NCI-H524 treated with DMSO at 0.1 percent for 48 hours (cell line): ENCODE measurements around the gene GNB1.

Experiments
- DNase-seq: peaks from one replicate; lab custom pipeline; 2025; lab: John Stamatoyannopoulos, UW

The GNB1 gene

DNA sequence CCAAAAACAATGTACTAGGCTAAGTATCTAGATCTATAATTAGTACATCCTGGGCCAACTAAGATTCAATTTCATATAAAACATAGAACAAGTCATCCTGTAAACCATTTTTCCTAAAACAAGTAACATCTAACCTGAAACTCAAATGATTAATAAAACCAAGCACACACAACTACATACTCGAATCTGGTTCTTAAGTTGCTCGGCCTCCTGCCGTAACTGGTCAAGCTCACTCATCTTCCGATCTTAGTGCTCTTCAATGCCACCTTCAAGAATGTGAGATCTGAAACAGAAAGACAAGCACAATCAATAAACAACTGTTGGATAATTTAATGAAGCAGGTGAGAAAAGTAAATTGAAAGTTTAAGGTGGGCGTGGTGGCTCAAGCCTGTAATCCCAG lies 65.7 kb downstream of the GNB1 start:
- DNase-seq, result no peak

DNA sequence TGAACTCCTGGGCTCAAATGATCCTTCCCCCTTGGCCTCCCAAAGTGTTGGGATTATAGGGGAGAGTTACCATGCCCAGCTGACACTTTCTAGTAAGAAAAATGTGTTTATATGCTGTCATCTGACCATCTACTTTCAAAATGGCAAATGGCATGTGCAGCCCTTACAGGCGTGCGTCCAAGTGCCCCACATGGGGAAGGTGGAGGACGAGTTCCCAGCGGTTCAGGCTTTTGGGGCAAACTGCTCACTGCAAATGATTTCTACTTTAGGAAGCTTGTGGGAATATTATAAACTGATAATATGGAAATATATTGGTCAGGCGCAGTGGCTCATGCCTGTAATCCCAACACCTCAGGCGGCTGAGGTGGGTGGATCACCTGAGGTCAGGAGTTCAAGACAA lies 71.1 kb downstream of the GNB1 start:
- no peak for DNase-seq

DNA sequence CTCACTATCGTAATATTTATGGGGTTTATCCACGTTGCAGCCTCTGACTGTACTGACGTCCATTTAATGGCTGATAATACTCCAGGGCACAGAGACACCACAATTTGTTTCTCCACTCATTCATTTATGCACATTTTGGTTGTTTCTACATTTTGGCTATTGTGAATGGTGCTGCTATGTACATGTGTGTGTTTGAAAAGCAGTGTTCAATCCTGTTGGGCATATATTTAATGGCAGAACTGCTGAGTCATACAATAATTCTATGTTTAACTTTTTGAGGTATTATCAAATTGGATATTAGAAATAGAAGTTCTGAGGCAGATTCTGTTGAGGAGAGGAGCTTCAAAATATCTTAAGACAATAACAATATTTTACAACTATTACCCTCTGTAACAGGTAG lies 73.7 kb downstream of the GNB1 start:
- DNase-seq, result no peak

DNA sequence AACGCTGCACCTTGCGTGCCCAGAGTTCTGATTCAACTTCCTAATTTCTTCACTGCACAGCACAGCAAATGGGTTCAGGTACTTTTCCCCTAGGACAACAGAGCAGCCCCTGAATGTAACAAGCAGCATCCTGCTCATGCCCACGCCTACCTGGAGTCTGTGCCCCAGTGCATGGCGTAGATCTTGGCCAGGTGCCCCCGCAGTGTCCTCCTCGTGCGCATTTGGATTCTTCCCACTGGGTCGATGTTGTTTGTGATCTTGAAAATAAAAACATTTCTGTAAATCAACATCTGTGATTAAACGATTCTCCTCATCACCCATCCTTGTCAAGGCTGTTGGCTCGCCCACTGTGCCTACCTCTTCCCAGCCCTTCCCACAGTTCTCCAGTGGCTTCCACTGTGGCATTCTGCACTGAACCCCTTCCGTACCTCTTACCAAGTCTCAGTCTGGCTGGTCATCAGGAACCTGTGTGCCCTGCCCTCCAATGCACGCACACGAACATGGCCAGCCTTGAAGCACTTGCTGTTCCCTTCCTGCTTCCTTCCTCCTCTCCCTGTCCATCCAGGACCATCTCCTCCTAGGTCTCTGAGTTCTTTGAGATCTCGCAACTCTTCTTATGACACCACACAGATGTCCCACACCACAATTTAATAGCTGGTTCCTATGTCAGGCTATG lies 75.1 kb downstream of the GNB1 start:
- no peak for DNase-seq

- no peak for DNase-seq
Measured at GRCh38 chr1:1809489-1809888, 81.4 kb downstream of the GNB1 start.

DNA sequence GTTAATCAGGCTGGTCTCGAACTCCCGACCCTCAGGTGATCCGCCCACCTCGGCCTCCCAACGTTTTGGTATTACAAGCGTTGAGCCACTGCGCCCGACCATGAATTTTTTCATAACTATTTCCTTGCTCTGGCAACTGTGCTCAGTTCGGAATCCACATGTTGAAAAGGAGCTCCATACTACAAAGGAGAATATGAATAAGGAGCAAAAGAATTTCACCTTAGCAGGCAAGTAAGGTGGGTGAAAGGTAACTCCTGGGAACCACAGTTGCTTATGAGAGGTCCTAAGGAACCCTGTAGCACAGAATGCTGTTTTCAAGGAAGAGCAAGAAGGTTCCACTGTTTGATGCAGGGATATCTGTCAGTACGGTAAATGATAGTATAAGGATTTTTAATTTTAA lies 82.7 kb downstream of the GNB1 start:
- no peak for DNase-seq

DNA sequence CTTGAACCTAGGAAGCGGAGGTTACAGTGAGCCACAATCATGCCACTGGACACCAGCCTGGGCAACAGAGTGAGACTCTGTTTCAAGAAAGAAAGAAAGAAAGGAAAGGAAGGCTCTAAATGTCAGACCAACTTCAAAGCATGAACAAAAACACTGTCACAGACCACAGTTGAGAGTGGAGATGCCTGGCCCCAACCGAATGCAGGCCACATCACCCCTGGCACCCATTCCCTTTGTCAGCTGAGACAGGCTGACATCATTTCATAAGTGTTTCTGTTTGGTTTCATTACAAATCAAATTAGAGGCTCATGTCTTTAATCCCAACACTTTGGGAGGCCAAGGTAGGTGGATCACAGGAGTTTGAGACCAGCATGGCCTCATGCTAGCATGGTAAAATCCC lies 84.0 kb downstream of the GNB1 start:
- no peak for DNase-seq

- no peak for DNase-seq
Measured at GRCh38 chr1:1804301-1804700, 86.6 kb downstream of the GNB1 start.

- DNase-seq, result no peak
Measured at GRCh38 chr1:1802871-1803270, 88.0 kb downstream of the GNB1 start.

GRCh38 chr1:1799716-1800115 lies 91.2 kb downstream of the GNB1 start:
- DNase-seq, result no peak

- no peak for DNase-seq
Measured at GRCh38 chr1:1797731-1798341, 93.1 kb downstream of the GNB1 start.

GRCh38 chr1:1796466-1796865 lies 94.4 kb downstream of the GNB1 start:
- DNase-seq, result no peak

DNA sequence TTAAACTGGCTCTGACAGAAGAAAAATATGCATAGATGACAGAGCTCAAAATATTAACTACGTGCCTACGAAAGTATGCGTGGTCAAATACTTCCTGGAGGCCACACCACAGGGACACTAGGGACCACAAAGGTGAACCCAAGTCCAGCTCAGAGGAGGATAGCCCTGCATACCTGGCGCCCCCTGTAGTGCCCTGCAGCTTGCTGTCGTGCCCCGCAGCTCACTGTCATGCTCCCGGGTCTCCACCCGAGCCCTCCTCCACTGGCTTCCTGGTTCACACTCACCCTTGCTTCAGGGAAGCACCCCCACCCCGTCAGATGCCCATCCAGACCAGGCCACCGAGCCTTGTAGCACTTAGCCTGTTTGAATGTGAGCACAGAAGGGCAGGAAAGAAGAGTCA lies 95.9 kb downstream of the GNB1 start:
- no peak for DNase-seq

DNA sequence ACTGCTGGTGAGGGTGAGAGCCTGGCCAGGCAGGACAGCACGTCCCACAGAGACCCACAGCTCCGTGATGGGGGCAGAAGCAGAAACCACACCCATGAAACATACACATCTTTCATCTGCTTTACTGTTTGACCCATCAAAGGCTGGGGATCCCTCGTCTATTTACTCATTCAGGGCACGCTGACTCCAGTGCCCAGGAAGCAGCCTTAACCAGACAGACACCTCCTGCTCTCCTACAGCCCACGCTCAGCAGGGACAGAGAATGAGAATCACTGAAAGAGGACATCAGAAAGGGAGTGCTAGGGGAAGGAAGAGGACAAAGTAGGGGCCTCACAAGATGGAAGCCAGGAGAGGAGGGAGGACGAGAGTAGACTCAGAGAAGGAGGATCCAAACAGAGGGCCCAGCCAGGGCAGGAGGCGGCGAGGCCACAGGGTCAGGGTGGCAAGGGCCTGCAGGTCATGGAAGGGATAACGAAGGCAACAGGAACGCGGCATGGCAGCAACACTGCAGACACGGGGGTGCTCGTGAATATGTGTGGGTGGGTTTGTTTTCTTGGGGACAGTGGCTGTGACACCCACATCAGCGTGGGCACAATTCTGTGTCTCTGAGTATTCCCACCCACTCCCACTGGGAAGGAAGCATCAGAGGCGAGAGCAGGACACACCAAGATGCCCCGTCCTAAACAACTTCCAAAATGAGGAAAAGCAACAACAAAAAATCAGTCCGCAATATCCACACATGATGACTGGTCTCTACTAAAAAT lies 97.2 kb downstream of the GNB1 start:
- no peak for DNase-seq

GRCh38 chr1:1788646-1789431 lies 102.0 kb downstream of the GNB1 start:
- no peak for DNase-seq

GRCh38 chr1:1788136-1788535 lies 102.8 kb downstream of the GNB1 start:
- DNase-seq, result no peak

DNA sequence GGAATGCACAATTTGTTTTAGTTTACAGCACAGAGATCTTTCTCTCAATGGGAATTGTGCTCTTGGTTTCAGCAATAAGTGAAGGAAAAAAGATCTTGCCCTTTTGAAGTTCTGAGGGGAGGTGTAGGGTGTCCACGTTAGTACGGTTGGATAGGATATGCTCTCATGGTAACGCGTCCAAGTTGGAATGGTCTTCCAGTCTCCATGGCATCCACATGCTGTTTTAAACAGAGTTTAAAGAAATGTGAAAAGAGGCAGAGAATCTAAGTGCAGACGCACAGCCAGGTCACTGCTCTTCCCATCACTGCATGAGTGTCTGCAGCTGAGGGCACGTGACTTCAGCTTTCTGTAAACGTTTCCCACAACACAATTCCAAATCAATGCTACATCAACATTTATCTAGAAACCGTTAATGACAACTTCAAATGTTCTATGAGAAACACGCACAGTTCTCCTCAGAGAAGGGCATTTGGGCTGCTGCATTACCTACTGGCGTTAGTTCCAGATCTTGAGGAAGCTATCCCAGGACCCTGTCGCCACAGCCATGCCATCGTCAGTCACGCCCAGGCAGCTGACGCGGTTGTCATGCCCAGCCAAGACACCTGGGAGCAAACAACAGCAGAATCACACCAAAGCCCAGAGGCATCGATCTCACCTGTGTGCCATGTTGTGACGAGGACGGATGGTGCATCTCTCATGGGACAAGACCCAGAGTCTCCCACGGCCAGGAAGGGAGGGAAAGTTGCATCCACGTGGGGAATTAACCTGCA lies 103.9 kb downstream of the GNB1 start:
- DNase-seq, result no peak

- DNase-seq, result no peak
Measured at GRCh38 chr1:1785666-1786065, 105.2 kb downstream of the GNB1 start.

- DNase-seq, result no peak
Measured at GRCh38 chr1:1784933-1785332, 106.0 kb downstream of the GNB1 start.

- DNase-seq, result no peak
Measured at GRCh38 chr1:1783320-1783719, 107.6 kb downstream of the GNB1 start.

DNA sequence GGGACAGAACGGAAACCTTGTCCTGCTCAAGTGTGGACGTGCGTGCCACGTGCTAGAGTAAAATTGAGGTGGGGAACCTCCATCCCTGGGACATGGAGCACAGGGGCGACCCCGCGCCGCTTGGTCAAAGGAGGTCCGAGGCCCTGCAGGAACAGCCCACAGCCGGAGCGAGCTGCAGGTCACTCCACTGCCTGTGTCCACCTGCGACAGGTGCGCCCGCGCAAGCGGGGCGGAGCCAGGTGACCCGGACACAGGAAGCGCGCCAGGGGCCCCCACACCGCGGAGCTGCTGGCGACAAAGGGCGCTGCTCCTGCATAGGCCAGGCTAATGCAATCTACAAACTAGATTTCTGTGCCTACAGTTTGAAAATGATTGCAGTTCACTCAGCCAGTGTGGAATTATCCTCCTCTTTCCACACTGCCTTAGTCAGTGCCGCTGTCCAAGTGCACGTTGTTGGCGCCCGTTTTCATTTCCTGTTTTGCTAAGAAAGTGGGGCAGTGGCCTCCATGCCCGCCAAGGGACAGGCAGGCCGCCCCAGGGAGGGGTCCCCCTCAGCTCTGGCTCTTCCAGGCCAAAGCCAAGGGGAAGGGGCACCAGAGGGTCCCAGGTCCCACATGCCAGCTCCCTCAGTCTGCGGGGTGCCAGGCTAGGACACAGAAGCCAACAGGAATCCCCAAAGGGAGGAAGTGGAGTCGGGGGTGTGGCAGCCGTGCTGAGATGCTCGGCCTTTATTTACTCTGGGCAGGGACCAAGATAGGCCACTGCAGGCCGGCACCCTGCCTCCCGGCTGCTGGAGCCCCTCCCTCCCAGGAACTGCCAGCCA lies 108.3 kb downstream of the GNB1 start:
- DNase-seq, result no peak
